ENCODE data around the gene LRRC42. TPM values are rescaled to one million over a fixed set of nuclear protein-coding genes. Genes with fewer than 3 reads are reported as not detected.

The LRRC42 gene
- total RNA-seq, 3 donors from 2014 or later: 16.5 to 19.4 (median 19.0) TPM

- H3K9me3 ChIP-seq: no peaks in the 10 kb centered on the region
- no peaks in the 10 kb centered on the region for H3K36me3 ChIP-seq (ENCODE audit: low read depth)
- peak within 1 kb of the TSS; percentile 47 for H3K4me3 ChIP-seq
- intact Hi-C loops (cut with DNase I, micrococcal nuclease): loop anchor here in 1 of 2 donors (10.0 kb wide), 1 partner anchor 51 kb away; the partner anchor contains the start of gene DIO1
- TF ChIP-seq, protein P1, sequence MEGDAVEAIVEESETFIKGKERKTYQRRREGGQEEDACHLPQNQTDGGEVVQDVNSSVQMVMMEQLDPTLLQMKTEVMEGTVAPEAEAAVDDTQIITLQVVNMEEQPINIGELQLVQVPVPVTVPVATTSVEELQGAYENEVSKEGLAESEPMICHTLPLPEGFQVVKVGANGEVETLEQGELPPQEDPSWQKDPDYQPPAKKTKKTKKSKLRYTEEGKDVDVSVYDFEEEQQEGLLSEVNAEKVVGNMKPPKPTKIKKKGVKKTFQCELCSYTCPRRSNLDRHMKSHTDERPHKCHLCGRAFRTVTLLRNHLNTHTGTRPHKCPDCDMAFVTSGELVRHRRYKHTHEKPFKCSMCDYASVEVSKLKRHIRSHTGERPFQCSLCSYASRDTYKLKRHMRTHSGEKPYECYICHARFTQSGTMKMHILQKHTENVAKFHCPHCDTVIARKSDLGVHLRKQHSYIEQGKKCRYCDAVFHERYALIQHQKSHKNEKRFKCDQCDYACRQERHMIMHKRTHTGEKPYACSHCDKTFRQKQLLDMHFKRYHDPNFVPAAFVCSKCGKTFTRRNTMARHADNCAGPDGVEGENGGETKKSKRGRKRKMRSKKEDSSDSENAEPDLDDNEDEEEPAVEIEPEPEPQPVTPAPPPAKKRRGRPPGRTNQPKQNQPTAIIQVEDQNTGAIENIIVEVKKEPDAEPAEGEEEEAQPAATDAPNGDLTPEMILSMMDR (IDR thresholded peaks at IDR 0.05): no peak
- ATAC-seq (peak; percentile 94), DNase-seq (peak; percentile 98 to 99 (median 99))
- H3K4me1 ChIP-seq (ENCODE audit: low read depth): peaks cover 22% of the 10 kb centered on the region
Measured at GRCh38 chr1:53945433-53946251, 508 bp upstream of the LRRC42 start, which contains the start of gene IFT25. Gene IFT25 (minus strand): TSS chr1:53945699. CDS start chr1:53940082, 5,617 bp downstream.

DNA sequence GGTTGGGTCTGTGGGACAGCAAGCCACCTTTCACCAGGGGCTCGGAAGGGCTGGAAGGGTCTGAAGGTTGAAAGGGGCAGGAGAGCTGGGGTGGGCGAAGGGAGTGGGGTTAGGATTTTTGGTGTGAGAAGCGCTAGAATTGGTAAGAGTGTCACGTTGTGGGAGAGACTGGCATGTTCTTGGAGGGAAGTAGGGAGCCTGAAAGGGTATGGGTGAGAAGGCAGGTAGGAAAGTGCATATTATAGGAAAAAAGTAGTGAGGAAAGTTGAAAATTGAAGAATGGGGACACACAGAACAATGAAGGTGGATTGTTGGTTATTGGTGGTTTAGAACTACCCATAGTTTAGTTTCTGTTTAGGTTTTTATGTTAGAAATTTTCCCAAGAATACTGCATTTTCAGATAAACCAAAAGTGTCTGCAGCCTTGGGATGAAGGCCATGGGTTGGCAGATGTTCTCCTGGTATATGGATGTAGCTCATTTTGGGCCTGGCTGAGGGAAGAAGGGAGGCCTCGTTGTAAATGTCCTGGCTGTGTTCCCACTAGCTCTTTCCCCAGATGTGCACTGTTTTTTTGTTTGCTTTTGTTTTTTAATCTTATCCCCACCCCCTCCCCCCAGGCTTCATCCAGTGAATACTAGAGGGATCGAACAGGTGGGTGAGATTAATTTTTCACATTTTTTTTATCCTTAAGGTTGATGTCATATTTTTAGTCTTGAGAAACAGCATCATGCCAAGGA, 1.2 kb downstream of the LRRC42 start:
- Histone ChIP-seq H3K9me3 (no peaks in the 10 kb centered on the region), H3K36me3 (ENCODE audit: low read depth) (no peaks in the 10 kb centered on the region), H3K4me1 (ENCODE audit: low read depth) (peaks cover 22% of the 10 kb centered on the region), H3K4me3 (no peak overlapping the region)
- ATAC-seq (no peak), DNase-seq (no peak)
- TF ChIP-seq, protein P1 (IDR thresholded peaks at IDR 0.05): no peak
- intact Hi-C loops (cut with DNase I, micrococcal nuclease): loop anchor here in 1 of 2 donors (10.0 kb wide), 1 partner anchor 53 kb away; the partner anchor contains the start of gene DIO1

- TF ChIP-seq, protein P1 (IDR thresholded peaks at IDR 0.05): no peak
- DNase-seq (no peak), ATAC-seq (no peak)
- Histone ChIP-seq H3K4me3 (no peak overlapping the region), H3K9me3 (no peaks in the 10 kb centered on the region), H3K4me1 (ENCODE audit: low read depth) (peaks cover 22% of the 10 kb centered on the region), H3K36me3 (ENCODE audit: low read depth) (no peaks in the 10 kb centered on the region)
- intact Hi-C loops (cut with DNase I, micrococcal nuclease): loop anchor here (2.0 to 10.0 kb wide), 2 partner anchors 53 to 87 kb away; partner anchors contain the start of gene DIO1 (in 1 of the 2)
Measured at GRCh38 chr1:53948291-53948690, 2.1 kb downstream of the LRRC42 start.

DNA sequence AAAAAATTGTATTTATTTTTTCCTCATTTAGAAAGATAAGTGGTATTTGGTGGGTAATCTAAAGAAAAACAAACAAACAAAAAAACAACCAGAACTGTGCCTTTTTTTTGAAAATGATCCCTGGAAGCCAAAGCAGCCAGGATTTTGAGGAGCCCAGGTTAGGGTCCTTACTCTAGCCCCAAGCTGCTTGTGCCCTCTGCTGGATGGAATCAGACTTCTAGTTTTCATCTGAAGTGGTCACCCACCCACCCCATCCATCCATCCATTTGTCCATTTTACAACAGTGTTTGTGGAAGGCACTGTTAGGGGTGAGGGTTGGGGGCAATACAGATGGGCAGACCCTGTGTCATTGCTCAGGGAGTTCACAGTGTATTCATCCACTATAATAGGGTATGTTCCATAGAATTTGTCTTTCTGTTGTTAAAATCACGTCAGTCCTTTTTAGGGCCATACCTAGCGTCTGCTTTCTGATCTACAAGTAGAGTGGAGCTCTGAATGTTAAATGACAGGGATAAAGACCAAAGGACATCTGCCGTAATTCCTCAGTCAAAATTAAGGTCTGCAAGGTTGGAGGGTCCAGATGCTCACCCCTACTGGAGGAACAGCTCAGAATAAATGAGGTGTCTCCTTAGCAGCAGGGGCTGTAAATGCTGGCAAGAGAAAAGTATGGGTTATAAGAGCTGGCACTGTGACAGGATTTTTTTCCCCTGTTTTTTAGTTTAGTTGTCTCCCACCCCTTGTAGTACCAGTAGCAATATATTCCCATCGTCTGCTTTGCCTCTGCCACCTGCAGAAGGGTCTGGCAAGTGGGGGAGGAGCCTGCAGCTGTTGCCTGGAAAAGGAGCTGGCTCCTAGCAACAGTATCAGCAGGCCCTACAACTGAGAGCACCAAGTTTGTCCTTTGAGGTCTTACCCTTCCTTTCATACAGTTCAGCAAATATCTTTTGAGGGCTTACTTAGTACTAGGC, 3.2 kb downstream of the LRRC42 start:
- ATAC-seq (no peak), DNase-seq (peak in 1 of 3 donors; percentile 49)

More for the DNA sequence above, 3.2 kb downstream of the LRRC42 start:
- no peak overlapping the region for H3K4me3 ChIP-seq
- intact Hi-C loops (cut with DNase I, micrococcal nuclease): loop anchor here (2.0 to 10.0 kb wide), 2 partner anchors 55 to 89 kb away; partner anchors contain the start of gene DIO1 (in 1 of the 2)
- H3K4me1 ChIP-seq (ENCODE audit: low read depth): peaks cover 18% of the 10 kb centered on the region
- no peaks in the 10 kb centered on the region for H3K36me3 ChIP-seq (ENCODE audit: low read depth)
- no peaks in the 10 kb centered on the region for H3K9me3 ChIP-seq
- TF ChIP-seq, protein P1 (IDR thresholded peaks at IDR 0.05): peak; percentile 17
